ENCODE results near the gene ZNF79. TPM values are rescaled to one million over a fixed set of nuclear protein-coding genes. Genes with fewer than 3 reads are reported as not detected.

ZNF79 gene
- polyA plus RNA-seq (ENCODE audit: insufficient read length in 4 of 4), result 1 to 10 TPM; 7.0 to 7.7 (median 7.1) TPM

- peak; percentile 79 to 97 (median 91) for DNase-seq (ENCODE audit: low read depth in 4 of 4, low spot score in 2 of 4)
Observed at GRCh38 chr9:127423934-127424675, at the start of gene ZNF79. Gene ZNF79, plus strand, starts transcription at chr9:127424382. Its CDS starts 406 bp downstream, at chr9:127424788.

DNA sequence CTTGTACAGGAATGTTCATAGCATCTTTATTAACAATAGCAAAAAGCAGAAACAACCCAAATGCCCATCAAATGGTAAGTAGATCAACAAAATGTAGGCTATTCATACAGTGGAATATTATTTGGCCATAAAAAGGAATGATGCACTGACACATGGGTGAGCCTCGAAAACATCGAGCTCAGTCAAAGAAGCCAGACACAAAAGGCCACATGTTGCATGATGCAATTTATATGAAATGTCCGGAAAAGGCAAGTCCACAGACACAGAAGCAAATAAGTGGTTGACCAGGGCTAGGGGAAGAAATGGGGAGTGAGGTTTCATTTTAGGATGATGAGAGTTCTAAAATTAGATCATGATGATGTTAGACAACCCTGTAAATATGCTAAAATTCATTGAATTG, 43.7 kb upstream of the ZNF79 start:
- no peak for DNase-seq (ENCODE audit: low read depth in 4 of 4, low spot score in 2 of 4)

DNA sequence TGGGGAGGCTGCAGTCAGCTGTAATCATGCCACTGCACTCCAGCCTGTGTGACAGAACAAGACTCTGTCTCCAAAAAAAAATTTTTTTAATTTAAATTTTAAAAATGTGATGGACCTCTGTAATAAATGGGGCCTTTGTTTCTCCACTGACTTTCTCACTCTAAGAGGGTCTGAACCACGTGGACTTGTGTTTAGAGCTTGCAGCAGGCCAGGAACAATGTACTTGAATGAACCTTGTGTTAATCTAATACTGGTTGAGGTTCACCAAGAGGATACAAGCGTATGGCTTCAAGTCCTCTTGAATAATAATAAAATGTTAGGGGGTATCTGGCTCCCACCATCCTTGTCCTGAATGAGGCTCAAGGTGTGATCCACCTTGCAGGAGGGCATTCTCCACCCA, 41.6 kb upstream of the ZNF79 start:
- no peak for DNase-seq (ENCODE audit: low read depth in 4 of 4, low spot score in 2 of 4)

DNA sequence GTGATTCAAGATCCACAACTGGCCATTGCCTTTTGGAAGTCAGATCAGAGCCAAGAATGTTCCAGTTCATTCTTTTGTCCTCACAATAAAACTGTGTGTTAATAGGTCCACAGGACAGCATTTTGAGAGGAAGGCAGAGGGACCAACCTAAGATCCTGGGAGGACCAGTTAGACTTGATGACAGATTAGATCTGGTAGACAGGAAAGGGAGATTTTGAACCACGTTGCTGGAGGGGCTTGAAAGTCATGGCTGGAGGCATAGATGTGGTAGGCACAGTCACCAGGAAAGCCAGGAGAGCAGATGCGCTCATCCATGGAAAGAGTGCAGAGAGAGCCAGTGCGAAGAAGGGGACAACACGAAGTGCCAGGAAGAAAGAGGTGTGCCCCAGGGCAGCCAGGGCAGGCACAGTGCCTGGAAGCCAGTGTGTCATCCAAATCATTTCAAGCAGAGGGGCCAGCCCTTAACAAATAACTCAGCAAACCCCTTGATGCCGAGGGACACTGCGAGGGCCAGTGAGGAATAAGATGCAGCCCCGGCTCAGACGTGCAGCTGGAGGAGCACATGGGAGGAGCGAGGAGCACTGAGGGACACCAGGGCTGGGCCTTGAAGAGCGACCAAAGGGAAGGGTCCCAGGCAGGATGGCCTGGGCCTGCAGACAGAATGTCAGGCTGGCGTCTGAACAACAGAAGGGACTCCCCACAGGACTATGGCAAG, 40.0 kb upstream of the ZNF79 start:
- no peak for DNase-seq (ENCODE audit: low read depth in 4 of 4, low spot score in 2 of 4)

- no peak for DNase-seq (ENCODE audit: low read depth in 4 of 4, low spot score in 2 of 4)
Observed at GRCh38 chr9:127384901-127385300, 39.3 kb upstream of the ZNF79 start.

DNA sequence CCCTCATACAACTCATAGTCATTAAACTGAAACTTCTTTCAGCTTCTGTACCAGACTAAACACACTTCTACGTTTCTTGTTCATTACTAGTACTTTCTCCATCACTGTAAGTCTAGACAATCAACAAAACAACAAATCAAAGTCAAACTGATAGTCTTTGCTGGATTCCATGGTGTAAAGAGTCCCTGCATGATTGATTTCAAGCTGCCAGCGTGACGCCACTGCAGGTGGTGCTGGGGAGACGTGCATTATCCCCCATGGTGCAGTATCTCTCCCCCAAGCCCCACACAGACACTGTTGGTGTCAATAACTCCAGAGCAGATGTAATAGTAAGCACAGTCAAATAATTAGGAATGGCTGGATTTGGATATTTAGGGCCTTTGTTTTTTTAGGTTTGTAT, 37.9 kb upstream of the ZNF79 start:
- DNase-seq (ENCODE audit: low read depth in 4 of 4, low spot score in 2 of 4), result no peak

- no peak for DNase-seq (ENCODE audit: low read depth in 4 of 4, low spot score in 2 of 4)
Observed at GRCh38 chr9:127386981-127387380, 37.2 kb upstream of the ZNF79 start.

DNA sequence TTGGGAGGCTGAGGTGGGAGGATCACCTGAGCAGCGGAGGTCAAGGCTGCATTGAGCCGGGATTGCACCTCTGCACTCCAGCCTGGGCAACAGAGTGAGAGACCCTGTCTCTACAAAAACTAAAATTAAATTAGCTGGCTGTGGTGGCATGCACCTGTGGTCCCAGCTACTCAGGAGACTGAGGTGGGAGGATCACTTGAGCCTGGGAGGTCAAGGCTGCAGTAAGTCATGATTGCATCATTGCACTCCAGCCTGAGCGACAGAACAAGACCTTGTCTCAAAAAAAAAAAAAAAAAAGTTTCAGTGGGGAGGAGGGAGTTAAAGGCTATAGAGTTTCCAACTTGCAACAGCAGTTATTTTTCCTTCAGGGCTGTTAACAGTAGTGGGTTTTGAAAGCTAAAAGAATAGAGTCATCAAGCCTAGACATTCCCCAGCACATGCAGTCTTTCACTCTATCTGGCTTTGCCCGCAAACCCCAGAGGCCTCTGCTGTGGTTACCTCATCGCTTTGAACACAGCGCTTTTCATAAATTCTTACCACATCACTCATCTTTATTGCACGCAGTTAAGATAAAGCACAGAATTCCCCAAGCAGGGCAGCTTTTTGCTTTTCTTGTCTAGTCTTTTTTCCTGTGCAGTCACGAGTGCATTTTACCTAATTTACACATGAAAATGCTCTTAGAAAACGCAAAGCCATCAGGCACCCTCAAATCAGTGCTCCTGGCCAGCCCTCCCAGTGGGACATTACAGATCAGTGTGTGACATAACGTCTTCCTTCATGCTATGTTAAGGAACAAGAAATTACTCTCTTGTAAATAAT, 35.9 kb upstream of the ZNF79 start:
- DNase-seq (ENCODE audit: low read depth in 4 of 4, low spot score in 2 of 4), result peak; percentile 41 to 62 (median 52)

DNA sequence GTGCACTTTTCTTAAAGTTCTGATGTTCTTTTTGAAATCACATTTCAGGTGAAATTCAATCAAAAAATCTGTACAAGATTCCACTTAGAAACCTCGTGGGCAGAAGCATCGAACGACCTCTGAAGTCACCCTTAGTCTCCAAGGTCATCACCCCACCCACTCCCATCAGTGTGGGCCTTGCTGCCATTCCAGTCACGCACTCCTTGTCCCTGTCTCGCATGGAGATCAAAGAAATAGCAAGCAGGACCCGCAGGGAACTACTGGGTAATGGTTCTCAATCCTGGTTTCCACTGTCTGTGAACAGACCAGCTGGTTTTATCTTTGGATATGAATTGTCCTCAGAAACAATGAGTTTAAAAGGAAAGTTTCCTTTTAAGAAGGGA, 35.3 kb upstream of the ZNF79 start:
- DNase-seq (ENCODE audit: low read depth in 4 of 4, low spot score in 2 of 4), result no peak

GRCh38 chr9:127389381-127390247, 34.6 kb upstream of the ZNF79 start:
- no peak for DNase-seq (ENCODE audit: low read depth in 4 of 4, low spot score in 2 of 4)

GRCh38 chr9:127390248-127390545, 34.0 kb upstream of the ZNF79 start:
- no peak for DNase-seq (ENCODE audit: low read depth in 4 of 4, low spot score in 2 of 4)

DNA sequence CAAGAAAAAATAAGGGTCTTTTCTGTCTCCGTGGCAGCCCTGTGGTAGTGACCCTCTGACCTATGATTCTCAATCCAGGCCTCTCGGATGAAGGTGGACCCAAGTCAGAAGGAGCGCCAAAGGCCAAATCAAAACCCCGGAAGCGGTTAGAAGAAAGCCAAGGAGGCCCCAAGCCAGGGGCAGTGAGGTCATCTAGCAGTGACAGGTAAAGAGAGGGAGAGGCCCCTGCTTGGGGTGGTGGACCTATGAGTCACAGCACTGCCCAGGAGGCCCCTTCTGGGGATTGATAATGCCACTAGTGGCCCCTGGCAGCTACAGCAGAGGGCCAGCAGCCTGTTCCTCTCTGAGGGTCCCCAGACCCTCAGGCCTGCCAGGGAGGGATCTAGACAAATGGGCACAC, 33.6 kb upstream of the ZNF79 start:
- DNase-seq (ENCODE audit: low read depth in 4 of 4, low spot score in 2 of 4), result no peak

DNA sequence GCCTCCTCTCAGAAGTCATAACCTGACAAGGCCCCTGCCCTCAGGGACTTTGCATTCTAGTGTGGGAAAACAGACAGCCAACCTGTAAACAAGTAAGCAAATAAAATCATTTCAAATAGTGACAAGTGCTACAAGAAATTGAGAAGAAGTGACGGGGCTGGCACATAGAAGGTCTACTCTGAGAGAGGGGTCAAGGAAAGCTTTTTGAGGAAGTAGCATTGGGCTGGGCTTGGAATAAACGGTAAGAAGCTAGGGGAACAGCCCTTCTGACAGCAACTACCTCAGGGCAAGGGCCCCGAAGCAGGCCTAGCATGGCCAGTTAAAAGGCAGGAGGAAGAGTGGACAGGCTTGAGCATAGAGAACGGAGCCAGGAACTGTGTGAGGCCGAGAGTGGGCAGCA, 32.0 kb upstream of the ZNF79 start:
- no peak for DNase-seq (ENCODE audit: low read depth in 4 of 4, low spot score in 2 of 4)

- no peak for DNase-seq (ENCODE audit: low read depth in 4 of 4, low spot score in 2 of 4)
Observed at GRCh38 chr9:127392976-127393375, 31.2 kb upstream of the ZNF79 start.

DNA sequence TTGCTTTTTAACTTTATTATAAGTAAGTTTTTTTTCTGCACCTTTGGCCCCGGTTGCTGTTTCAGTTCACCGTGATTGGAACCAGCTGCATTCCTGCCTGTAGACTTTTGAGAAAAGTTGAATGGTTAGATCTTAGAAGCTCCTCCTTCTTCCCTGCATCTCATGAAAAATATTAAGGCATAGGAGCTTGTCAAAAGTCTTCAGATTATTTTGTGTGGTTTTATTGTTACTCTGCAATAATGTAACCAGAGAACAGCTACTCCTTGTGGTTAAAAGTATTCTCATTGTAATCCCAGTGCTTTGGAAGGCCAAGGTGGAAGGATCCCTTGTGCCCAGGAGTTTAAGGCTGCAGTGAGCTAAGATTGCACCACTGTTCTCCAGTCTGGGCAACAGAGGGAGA, 30.5 kb upstream of the ZNF79 start:
- peak in 2 of 4 donors; percentile 24 to 37 for DNase-seq (ENCODE audit: low read depth in 4 of 4, low spot score in 2 of 4)

DNA sequence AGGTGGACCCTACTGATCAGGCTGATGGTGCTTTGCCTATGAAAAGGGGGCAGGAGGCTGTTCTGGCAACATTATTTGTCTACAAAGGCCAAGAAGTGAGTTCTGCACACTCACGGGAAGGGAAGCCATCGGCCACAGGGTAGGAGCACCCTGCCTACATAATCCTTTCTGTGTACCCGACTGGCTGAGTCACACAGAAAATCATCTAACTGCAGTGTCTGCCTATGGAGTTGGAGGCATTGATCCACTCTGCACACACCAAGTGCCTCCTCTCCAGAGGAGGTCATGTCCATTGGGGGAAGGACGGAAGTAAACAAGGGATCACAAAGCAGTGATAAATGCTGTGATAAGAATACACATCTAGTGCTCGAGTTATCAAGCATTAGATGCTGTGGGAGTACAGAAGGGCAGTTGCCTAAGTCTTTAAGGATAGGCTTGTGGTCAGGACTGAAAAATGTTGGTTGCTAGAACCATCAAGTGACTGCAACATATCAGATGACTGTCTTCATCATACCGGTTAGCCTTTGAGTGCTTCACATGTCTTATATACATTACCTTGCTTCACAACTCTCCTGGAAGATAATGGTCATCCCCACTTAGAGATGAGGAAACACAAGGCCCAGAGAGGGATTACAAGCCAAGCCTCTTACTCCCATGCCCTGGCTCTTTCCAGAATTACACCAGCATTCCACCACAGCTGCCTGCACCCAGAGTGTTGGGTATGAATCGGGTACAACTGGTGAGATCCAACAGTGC, 28.5 kb upstream of the ZNF79 start:
- no peak for DNase-seq (ENCODE audit: low read depth in 4 of 4, low spot score in 2 of 4)

DNA sequence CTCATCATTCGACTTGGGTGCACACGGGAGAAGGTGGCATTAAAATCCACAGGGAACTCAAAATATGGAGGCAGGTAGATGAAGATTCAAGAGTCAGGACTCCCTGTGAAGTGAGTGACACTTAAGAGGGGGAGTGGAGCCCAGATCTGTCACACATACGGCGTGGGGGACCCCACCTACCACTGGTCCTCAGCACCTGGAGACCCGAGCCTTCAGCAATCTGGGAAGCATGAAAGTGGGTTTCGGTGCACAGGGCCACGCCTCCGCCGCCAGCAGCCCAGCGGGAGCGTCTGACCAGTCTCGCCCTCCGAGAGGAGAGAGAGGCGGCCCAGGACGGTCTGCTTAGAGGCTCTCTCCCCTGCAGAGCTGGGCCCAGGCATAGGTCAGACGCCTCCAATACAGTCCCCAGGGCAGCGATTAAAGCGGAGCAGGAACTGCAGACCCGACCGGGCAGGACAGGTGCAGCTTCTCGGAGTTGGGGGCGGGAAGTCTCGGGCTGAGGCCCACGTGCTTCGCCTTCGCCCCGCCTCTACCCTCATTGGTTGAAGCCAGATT, 27.9 kb upstream of the ZNF79 start:
- no peak for DNase-seq (ENCODE audit: low read depth in 4 of 4, low spot score in 2 of 4)

- DNase-seq (ENCODE audit: low read depth in 4 of 4, low spot score in 2 of 4), result peak; percentile 97 to 100 (median 98)
Observed at GRCh38 chr9:127396808-127397645, 27.2 kb upstream of the ZNF79 start, which contains the start of gene SLC2A8. Gene SLC2A8, plus strand, starts transcription at chr9:127397169. Its CDS starts 62 bp downstream, at chr9:127397231.

All from left renal cortex interstitium (tissue), 4 donors.